HG02973 (cell line): ENCODE results near the gene LILRB5.
"Not testable (repeated sequence)": the region's sequence is repeated elsewhere in the genome, so short reads cannot be mapped to it uniquely, and the experiment has no call there.

Source experiments
- ATAC-seq: cut with Tn5 transposase; IDR thresholded peaks from one replicate; pipeline ENCODE4 v1.9.1; 2021; ENCODE audit warnings: moderate library complexity; ENCODE audit not compliant: unreplicated experiment

LILRB5 gene

GRCh38 chr19:54277111-54277615 is 20.1 kb upstream of the LILRB5 start:
- ATAC-seq: not testable (repeated sequence)

GRCh38 chr19:54275951-54276350 is 18.9 kb upstream of the LILRB5 start:
- no peak for ATAC-seq

- not testable (repeated sequence) for ATAC-seq
These were observed 17.4 kb upstream of the LILRB5 start for GRCh38 chr19:54274516-54274915.

GRCh38 chr19:54273821-54274220 is 16.7 kb upstream of the LILRB5 start:
- no peak for ATAC-seq

GRCh38 chr19:54272181-54272580 is 15.1 kb upstream of the LILRB5 start:
- ATAC-seq: not testable (repeated sequence)

GRCh38 chr19:54271587-54271986 is 14.5 kb upstream of the LILRB5 start:
- ATAC-seq: not testable (repeated sequence)

GRCh38 chr19:54271106-54271505 is 14.0 kb upstream of the LILRB5 start:
- ATAC-seq: no peak

GRCh38 chr19:54268936-54269335 is 11.9 kb upstream of the LILRB5 start:
- no peak for ATAC-seq

DNA sequence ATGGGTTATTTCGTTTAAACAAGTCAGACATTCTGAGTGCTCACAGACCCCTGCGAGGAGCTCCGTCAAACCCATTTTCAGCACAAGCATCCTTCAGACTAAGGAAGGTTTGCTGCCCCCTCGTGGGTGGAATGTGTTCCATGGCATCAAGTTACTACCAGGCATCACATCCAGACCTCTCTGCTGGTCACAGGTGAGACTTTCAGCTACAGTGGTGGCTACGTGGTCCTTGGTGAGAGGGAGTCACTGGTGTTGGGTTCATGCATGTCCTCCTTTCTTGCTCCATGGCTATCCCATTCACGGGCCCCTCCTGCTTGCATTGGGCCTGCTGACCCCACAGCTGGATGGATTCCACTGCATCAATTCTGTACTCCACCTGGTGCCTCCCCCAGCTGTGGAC is 9.1 kb upstream of the LILRB5 start:
- ATAC-seq: no peak

- ATAC-seq: no peak
These were observed 5.4 kb upstream of the LILRB5 start for GRCh38 chr19:54262470-54262869.

- no peak for ATAC-seq
These were observed 5.0 kb upstream of the LILRB5 start for GRCh38 chr19:54262066-54262465.

- ATAC-seq: no peak
These were observed 590 bp downstream of the LILRB5 start for GRCh38 chr19:54256250-54257115.

GRCh38 chr19:54255105-54255775 is 1.8 kb downstream of the LILRB5 start:
- no peak for ATAC-seq

DNA sequence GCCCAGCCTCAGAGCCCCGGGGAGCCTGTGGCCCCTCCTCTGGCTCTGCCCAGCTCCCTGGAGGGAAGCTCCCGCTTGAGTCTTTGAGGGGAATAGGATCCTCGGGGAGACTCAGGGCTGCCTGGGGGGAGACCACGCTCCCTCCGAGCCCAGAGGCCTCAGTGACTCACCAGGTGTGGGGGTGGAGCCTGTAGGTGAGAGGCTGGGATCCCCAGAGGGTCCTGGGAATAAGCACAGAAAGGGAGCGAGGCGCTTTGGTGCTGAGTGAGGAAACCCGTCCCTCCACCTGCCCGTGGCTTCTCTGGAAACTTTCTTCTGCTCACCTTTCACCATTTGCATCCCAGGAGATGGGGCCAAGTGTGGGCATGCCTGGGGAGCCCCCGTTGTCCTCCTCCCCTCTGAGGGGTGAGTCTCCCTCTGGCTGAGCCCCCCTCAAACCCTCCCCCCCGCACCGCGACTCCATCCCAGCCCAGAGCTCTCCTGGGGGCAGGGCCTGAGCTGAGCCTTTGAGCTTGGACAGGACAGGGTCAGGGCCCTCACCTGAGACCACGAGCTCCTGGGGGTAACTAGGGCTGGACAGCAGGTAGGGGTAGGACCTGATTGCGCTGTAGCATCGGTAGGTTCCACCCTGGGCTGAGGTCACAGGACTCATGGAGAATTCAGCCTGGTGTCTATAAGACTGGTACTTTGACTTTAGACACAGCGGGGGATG is 2.7 kb downstream of the LILRB5 start:
- no peak for ATAC-seq

GRCh38 chr19:54253331-54254194 is 3.5 kb downstream of the LILRB5 start:
- no peak for ATAC-seq

GRCh38 chr19:54252845-54253244 is 4.2 kb downstream of the LILRB5 start:
- ATAC-seq: no peak

DNA sequence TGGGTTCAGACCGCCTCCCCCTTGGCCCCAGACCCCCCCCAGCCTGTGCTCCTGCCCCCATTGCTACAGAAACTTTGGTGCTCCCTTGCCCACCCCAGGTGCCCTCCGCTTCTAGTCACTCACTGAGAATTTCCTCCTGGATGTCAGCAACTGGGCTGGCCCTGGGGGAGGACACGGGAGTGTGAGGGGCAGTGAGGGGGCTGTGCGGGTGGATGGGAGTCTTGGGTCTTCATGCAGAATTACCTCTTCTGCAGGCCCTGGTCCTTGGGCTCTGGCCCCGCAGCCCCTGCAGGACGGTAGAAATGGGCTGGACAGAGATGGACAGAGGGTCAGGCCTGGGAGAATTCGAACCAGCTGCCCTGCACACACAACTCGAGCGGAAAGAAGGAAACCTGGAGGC is 4.8 kb downstream of the LILRB5 start:
- no peak for ATAC-seq

GRCh38 chr19:54248016-54248601 is 9.0 kb downstream of the LILRB5 start:
- no peak for ATAC-seq

- ATAC-seq: no peak
These were observed 9.8 kb downstream of the LILRB5 start for GRCh38 chr19:54247106-54247930.
